HG03432 (cell line): ENCODE data around the gene ABLIM2.

Source experiments
- ATAC-seq: cut with Tn5 transposase; IDR thresholded peaks from one replicate; pipeline ENCODE4 v1.9.1; 2021; ENCODE audit warnings: mild to moderate bottlenecking, moderate library complexity; ENCODE audit not compliant: unreplicated experiment

Gene ABLIM2

DNA sequence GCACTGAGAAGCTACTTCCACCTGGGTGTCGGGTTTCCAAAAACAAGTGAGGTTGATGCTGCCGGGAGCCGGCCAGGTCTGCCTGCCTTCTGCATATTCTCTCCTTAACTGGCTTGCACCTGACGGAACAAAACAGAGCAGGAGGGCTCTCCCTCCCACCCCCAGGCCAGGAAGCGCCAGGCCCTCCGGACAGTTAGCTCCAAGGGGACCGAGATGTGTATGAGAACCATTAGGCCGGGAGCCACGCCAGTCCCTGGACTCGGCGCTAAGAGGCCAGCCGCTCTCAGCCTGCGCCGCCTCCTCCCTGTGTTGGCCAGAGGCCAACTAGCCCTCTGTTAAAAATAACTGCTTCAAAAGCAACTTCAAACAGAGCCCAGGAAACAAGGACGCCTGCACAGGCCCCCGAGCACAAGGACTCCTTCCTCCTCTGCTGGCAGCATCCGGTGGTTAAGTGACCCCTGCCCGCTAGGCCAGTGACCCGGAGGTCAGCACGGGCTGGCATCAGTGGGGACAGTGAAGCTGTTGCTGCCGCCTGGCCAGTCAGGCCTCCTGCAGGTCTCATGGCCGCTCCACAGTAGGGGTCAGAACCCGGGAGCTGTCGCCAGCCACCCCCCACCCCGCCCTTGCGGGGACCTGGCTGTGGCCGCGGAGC, 107.9 kb downstream of the ABLIM2 start:
- ATAC-seq = no peak

DNA sequence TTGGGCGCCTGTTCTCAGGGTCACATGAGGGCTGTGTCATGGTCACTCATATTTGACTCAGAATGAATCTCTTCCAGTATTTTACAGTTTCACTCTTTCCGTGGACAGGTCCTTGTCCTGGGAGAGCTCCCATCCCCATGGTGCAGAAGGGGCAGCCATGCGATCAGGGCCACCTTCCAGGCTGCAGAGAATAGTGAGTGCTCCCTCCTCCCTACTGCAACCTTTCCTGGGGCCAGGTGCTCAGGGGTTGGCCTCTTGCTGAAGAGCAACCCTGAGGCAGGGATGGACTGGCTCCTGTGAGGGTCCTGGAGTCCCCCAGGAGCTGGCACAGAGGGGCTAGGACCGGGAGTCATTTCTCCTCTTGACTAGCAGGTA, 108.4 kb downstream of the ABLIM2 start:
- no peak for ATAC-seq

DNA sequence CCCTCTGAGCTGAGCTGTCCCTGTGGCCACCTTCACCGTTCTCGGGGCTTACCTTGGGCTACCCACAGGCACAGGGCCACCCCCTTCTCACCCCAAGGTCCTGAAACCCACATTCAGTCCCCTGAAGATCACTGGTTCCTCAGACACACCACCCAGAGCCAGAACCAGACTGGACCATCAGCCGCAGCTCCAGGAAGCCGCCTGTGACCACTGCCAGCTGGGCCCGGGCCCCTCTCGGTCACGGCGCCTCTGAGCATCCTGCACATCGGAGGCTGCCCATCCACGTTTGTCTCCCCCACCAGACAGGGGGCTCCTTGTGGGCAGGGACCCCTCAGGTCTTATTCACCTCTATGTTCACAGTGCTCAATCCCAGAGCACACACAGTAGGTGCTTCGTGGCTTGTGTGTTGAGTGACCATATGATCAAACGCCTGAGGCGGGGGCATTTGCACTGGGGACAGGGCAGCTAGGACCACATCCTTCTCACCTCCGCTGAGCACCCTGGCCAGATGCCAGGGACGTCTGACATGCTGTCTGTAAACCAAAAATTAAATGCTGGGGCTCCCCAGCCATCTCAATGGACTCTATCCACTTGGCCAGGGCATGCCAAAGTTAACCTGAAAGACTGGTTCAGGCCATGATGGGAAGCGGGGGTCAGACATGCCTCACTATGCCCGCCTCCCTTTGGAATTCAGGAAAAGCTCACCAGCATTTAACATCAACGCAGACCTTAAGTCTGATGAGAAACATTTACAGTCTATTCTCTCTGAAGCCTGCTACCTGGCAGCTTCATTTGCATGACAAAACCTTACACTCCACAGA, 109.5 kb downstream of the ABLIM2 start:
- no peak for ATAC-seq

DNA sequence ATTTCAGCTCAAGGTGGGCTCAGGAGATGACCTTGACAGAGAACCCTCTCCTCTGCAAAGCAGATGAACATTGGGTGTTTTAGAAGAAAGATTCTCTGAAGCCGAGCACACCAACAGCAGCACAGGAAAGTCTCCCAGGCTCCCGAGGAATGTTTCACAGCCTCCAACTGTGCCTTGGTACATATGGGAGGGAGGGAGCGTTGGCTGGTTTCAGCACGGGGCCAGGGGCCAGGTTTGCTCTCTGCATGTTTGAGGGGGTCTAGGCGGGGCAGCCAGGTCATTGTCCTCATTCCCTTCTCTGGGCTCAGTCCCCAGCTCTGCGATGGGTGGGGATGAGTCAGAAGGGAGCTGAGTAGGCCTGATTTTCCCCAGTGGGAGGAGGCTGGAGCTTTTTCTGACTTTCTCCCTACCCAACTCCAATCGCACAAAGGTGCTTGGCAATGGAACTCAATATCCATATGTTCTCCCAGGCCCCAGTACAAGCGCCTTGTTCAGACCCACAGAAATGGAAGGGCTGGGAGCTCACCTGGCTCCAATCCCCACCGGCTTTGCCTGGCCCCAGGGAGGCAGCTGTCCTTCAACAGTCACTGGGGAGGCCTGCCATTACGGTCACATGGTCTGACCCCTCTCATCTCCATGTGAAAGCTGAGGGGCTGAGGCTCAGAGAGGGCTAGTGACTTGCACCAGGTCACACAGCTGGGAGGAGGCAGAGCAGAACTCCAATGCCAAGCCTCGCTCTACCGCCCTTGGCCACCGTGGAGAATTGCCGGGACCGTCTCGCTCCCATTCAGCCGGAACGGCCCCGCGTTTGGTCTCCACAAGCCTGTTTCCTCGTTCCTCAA, 110.6 kb downstream of the ABLIM2 start:
- no peak for ATAC-seq

DNA sequence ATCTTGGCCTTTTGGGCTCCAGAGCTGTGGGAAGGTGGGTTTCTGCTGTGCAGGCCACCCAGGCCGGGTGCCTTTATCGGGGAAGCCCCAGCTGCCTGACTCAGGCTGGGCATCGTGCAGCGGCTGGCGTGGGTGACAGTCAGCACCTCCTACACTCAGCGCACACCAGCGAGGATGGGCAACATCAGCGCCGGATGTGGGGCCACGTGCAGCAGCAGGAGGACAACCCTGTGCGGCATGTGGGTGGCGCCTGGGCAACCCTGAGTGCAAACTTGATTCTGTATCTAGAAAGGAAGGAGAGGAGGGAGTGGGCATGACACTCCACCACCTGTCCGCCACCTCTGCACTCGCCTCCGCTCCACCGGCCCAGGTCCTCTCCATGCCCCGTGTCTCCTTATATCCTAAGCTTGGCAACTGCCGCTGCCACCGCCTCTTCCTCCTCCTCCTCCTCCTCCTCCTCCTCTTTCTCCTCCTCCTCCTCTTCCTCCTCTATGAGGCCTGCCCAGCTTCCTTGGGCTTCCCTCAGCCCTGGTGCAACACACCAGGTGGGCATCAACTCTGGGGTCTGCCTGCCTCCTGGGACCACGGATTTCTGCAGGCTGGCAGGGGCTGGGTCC, 111.6 kb downstream of the ABLIM2 start:
- ATAC-seq = no peak

DNA sequence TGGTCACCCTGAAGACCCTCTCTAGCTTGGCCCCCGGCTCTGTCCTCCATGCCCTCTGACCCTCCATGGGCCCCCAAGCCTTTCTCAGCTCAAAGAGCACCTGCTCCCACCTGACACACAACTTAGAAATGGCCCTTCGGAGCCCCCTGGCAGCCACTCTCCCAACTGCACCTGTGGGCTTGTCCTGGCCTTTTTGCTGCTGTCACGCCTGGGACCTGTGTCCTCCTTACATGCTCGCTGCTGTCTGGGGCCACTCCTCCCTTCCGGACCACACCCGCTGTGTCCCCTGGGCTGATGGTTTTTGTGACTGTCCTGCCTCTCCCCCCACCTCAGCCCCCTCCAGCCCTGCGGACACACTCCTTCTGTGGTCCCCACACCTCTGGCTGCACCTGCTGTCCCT, 112.7 kb downstream of the ABLIM2 start:
- no peak for ATAC-seq

DNA sequence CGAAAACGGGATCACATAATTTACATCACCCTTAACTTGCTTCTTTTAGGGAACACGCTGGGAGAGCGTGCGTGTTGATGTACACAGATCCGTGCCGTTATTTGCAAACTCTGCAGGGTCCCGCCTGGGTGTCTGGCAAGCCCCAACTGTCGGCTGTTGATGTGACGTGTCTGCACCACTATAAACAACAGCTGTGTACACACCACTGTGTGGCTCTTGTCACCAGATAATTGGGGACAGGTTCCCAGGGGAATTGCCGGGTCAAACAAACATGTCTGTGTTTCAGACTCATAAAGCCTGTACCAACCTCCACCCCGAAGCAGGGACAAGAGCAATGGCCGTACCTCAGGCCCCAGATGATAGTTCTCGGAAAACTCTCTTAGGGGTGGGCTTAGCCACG, 113.9 kb downstream of the ABLIM2 start:
- no peak for ATAC-seq

DNA sequence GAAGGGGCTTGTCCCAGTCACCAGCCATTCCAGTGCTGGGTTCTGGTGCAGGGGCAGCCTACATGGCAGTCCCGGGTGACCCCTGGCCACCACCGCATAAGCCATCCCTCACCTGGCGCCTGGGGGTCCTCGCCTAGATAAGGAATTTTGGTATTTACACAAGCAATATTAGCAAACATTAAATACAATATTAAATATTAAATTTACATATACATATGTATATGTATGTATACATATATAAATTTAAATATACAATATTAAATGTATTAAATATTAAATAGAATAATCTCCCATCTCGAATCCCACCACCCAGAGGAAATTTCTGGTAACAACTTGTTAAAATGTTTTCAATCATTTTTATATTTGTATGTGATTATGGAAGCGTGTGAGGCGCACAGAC, 114.4 kb downstream of the ABLIM2 start:
- ATAC-seq = no peak

DNA sequence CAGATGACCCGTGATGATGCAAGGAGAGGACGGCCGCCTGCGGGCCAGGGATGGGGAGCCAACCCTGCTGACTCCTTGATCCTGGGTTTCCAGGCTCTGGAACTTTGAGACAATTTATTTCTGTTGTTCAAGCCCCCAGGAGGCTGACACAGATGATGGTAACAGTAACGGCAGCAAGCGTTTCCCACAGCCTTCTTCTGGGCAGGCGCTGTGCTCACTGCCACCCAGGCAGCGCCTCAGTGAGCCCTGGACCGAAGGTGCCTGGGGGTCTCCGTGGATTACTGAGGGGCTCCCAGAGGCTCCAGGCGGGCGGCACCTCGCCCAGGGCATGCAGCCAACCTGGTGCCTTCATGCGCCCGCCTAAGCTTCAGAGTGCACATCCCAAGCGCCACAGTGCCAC, 115.0 kb downstream of the ABLIM2 start:
- no peak for ATAC-seq

DNA sequence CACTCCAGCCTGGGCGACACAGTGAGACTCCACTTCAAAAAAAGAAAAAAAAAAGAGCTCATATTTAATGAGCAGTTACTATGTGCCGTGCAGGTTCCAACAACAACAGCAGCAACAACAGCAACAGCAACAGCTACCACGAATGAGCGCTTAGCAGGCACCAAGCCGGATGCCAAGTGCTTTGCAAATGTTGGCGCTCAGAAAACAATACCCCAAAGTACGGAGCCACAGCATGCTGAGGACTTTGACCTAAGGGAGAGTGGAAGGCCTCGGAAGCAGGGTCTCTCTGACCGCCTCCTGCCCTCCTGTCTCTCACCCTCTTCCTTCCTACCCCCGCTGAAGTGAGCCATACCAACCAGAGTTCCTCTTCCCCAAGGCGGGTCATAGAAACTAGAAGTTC, 116.7 kb downstream of the ABLIM2 start:
- ATAC-seq = no peak

DNA sequence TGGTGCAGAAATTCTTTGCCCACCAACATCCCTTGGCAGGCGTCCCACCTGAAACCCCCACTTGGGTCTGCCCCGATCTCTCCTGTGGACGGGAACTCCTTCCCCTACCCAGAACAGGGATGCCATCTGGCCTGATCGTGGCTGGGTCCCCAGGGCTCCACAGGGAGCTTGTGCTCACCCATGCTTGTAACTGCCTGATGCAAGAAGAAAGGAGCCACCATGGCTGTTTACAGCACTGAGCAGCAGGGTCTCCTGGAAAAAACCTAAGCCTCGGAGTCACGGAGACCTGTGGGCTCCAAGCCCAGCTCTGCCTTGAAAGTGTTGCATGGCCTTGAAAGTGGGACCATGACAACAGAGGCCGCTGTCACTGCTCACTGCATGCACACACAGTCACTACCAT, 117.4 kb downstream of the ABLIM2 start:
- no peak for ATAC-seq

DNA sequence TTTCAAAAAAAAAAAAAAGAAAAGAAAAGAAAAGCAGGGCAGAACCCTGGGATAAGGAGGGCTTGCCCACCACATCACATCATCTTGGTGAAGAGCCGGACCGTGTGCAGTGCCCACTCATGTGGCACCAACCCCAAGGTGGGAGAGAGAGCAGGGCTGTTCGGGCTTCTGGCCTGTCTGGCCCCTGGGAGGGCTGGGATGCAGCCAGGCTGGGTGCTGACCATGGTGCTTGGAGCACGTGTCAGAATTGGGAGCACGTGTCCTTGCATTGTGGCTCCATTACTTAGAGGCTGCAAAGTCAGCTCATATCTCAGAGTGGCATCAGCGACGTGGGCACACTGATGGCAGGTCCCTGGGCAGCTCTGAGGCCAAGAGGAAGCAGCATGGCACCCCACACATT, 118.0 kb downstream of the ABLIM2 start:
- ATAC-seq = no peak

DNA sequence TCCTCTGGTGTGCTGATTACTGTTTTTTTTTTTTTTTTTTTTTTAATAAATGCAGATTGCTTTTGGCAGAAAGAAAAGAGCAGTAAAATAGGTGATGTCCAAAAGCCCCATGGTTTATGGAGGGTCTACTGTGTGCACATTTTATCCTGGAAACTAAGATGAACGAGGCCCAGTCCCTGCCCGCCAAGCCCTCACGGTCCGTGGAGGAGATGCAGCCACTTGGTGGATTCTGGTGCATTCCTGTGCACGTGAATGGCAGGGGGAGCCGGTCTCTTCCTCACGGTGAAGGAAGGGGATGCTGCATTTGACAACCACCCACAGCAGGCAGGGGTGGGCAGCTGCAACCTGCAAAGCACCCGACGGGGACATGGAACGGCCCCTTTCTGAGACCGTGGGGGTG, 118.8 kb downstream of the ABLIM2 start:
- no peak for ATAC-seq

DNA sequence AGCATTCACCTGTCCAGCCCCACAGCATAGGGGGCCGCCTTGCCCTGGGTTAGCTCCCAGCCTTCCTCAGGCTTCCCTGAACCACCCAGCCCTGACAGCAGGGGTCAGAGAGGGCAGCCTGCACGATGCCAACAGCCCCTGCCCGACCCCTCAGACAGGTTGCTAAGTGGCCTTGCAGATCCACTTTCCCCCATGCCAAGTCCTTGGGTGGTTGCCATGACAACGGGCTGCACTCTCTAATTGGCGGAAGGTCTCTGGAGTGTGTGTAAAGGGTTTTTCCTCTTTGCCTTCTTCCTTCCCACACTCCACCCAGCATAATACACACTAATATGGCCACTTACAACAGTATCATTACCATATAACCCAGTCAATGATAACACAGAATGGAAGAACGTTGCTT, 119.3 kb downstream of the ABLIM2 start:
- no peak for ATAC-seq

DNA sequence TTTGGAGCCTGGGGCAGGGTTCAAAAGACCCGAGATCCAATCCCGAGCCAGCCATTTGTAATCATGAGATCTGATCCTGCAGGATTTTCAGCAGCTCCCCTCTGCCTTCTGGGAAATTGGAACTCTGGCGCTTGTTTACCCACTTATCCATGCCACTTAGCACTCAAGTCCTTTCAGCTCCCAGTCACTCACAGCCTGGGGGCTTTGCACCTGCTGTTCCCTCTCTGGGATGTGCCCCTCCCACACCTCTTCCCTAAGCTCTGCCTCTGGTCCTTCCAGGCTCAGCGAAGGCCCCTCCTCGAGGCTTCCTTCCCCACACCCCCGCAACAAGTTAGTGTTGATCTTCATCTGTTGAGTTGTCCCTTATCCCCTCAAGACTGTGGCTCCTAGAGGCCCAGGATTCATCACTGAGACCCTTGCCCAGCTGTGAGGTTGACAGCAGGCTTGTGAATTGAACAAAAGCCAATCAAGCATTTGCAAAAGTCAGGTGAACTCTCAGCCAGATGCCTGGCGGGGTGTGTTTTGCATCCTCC, 119.8 kb downstream of the ABLIM2 start:
- ATAC-seq = no peak

DNA sequence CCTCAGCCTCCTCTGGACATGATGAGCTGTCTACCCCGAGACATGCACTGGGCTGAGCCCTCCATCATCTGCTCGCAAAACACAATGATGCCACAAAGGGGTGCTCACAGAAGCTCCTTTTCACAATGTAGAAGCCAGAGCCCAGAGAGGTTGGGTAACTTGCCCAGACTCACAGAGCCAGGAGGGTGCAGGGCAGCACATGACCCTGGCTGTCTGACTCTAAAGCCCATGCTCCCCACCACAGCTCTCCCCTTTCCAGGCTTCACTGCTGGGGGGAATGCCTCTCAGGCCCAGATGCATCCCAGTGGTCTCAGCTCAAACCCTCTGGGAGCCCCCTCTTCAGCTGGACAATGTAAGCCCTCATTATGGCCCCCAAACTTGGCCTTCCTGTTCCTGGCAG, 120.5 kb downstream of the ABLIM2 start:
- ATAC-seq = no peak

DNA sequence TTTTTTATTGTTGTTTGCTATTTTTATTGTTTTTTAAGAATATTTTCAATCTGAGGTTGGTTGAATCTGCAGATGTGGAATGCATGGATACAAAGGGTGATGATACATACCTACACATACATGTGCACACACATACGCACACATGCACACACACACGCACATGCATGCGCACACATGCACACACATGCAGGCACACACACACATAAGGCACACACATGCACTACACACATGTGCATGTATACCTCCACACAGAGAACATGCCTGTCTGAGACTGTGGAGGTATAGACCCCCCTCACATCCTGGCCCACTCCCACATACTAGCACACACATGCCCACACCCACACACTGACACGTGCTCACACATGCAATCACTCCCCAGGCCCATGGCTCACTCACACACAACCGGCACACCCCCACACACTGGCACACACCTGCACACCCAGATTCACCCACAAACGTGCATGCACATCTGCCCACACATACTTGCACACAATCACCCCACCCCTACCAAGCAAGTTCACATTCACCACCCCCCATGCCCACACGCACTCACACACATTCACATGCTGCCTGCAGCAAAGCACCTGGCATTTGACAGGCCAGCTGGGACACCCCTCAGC, 121.4 kb downstream of the ABLIM2 start:
- no peak for ATAC-seq

DNA sequence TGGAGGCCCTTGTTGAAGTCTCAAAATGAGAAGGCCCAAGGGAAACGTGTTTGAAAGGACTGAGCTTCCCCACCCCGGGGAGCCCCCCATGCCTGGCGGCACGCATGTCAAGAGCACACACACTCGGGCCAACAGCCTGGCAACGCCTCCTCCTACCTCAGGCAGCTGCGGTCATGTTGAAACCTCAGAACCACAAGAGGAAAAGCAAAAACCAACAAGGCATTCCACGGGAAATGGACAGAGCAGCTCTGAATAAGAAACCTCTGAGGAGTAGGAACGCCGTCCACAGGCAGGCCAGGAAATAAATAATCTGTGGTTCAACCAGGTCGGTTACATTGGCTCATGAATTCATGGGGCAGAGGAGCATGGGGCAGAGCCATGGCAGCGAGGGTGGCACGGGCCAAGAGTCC, 123.2 kb downstream of the ABLIM2 start:
- ATAC-seq = no peak

DNA sequence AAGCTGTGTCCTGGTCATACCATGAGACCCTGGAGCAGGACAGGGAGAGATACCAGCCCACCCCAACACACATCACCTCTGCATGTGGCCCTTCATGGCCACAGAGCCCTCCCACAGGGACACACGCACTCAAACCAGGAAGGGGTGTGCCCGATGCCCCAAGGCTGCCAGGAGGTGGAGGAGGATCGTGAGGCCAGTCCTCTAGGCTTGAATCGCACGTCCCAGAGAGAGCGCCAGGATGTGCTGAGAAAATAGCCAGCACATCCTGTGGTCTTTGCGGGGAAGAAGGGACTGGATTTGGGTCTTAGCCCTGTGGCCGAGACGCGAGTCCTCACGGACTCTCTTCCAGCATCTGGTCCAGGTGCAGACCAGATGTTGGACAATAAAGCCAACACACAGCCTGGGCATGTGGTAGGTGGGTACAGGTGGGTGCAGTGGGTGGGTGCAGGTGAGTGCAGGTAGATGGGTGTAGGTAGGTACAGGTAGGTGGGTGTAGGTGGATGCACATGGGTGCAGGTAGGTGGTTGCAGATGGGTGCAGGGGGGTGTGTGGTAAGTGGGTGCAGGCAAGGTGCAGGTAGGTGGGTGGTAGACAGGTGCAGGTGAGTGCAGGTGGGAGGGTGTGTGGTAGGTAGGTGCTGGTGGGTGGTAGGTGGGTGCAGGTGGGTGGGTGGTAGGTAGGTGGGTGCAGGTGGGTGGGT, 124.6 kb downstream of the ABLIM2 start:
- no peak for ATAC-seq
